ENCODE results near the gene TDRD6.
"Not testable (repeated sequence)": the region's sequence is repeated elsewhere in the genome, so short reads cannot be mapped to it uniquely, and the experiment has no call there.

TDRD6 gene, protein sequence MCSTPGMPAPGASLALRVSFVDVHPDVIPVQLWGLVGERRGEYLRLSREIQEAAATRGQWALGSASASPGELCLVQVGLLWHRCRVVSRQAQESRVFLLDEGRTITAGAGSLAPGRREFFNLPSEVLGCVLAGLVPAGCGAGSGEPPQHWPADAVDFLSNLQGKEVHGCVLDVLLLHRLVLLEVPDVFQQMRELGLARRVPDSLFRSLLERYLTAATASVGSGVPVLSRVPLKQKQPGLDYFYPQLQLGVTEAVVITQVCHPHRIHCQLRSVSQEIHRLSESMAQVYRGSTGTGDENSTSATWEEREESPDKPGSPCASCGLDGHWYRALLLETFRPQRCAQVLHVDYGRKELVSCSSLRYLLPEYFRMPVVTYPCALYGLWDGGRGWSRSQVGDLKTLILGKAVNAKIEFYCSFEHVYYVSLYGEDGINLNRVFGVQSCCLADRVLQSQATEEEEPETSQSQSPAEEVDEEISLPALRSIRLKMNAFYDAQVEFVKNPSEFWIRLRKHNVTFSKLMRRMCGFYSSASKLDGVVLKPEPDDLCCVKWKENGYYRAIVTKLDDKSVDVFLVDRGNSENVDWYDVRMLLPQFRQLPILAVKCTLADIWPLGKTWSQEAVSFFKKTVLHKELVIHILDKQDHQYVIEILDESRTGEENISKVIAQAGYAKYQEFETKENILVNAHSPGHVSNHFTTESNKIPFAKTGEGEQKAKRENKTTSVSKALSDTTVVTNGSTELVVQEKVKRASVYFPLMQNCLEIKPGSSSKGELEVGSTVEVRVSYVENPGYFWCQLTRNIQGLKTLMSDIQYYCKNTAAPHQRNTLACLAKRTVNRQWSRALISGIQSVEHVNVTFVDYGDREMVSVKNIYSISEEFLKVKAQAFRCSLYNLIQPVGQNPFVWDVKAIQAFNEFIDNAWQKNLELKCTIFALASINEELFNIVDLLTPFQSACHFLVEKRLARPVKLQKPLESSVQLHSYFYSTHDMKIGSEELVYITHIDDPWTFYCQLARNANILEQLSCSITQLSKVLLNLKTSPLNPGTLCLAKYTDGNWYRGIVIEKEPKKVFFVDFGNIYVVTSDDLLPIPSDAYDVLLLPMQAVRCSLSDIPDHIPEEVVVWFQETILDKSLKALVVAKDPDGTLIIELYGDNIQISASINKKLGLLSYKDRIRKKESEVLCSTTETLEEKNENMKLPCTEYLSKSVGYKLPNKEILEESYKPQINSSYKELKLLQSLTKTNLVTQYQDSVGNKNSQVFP (N-terminal part only)

GRCh38 chr6:46687619-46688097 is at the start of gene TDRD6:
Gene TDRD6, plus strand, starts transcription at chr6:46687885. Its CDS starts 244 bp downstream, at chr6:46688129.
- H3K27ac Mint-ChIP-seq, result no peak within 1 kb of the TSS

DNA sequence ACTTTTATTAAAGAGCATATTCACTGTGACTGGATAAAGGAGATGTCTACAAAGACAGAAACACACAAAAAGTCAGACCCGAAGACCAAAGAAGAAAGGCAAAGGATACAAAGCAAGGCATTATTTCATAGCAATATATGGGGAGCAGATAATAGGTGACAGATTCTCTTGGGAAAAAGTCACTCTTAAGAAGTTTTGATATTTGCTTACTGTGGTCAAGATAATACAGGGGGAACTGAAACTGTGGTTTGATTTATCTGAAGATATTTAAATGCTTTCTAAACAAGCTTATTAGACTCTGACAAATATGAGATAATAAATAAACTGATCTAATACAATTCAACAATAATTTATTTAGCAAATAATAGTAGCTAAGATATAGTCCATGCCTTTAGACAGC is 49.8 kb upstream of the TDRD6 start:
- no peak for DNase-seq
- Mint-ChIP-seq H3K9me3 (no peaks in the 10 kb centered on the region), H3K36me3 (no peaks in the 10 kb centered on the region), H3K4me3 (no peak overlapping the region), H3K27me3 (peaks cover 6% of the 10 kb centered on the region), H3K4me1 (no peaks in the 10 kb centered on the region), H3K27ac (no peak overlapping the region)
- CTCF ChIA-PET, result no interaction called here

More at GRCh38 chr6:46687619-46688097, at the start of gene TDRD6:
- CTCF ChIA-PET, result no interaction called here
- H3K27me3 Mint-ChIP-seq, result no peaks in the 10 kb centered on the region
- DNase-seq, result no peak
- H3K4me3 Mint-ChIP-seq, result no peak within 1 kb of the TSS
- no peaks in the 10 kb centered on the region for H3K36me3 Mint-ChIP-seq
- no peaks in the 10 kb centered on the region for H3K4me1 Mint-ChIP-seq
- H3K9me3 Mint-ChIP-seq, result no peaks in the 10 kb centered on the region

GRCh38 chr6:46638650-46639049 is 49.0 kb upstream of the TDRD6 start:
- CTCF ChIA-PET, result no interaction called here

GRCh38 chr6:46642928-46643751 is 44.5 kb upstream of the TDRD6 start:
- H3K4me3 Mint-ChIP-seq, result no peak overlapping the region
- CTCF ChIA-PET, result no interaction called here
- peaks cover 6% of the 10 kb centered on the region for H3K27me3 Mint-ChIP-seq
- no peaks in the 10 kb centered on the region for H3K36me3 Mint-ChIP-seq
- H3K27ac Mint-ChIP-seq, result no peak overlapping the region
- no peaks in the 10 kb centered on the region for H3K9me3 Mint-ChIP-seq
- H3K4me1 Mint-ChIP-seq, result no peaks in the 10 kb centered on the region
- no peak for DNase-seq

More at GRCh38 chr6:46638650-46639049, 49.0 kb upstream of the TDRD6 start:
- Mint-ChIP-seq H3K27me3 (peaks cover 6% of the 10 kb centered on the region), H3K9me3 (no peaks in the 10 kb centered on the region), H3K4me3 (no peak overlapping the region), H3K27ac (no peak overlapping the region), H3K36me3 (no peaks in the 10 kb centered on the region), H3K4me1 (no peaks in the 10 kb centered on the region)
- DNase-seq, result no peak

DNA sequence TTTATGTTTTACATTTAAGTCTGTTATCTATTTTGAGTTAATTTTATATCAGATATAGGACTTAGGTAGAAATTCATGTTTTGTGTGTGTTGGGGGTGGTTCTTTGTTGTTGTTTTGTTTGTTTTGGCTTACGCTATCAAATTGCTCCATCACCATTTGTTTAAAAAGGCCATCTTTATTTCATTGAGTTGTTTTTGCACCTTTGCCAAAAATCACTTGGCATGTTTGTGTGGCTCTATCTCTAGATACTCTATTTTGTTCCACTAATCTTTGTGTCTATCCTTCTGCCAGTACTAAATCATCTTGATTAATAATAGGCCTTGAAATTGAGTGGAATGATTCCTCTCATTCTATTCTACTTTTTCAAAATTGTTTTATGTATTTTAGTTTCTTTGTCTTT is 42.4 kb upstream of the TDRD6 start:
- Mint-ChIP-seq H3K9me3 (no peaks in the 10 kb centered on the region), H3K4me3 (no peak overlapping the region), H3K27me3 (peaks cover 8% of the 10 kb centered on the region), H3K4me1 (no peaks in the 10 kb centered on the region), H3K36me3 (no peaks in the 10 kb centered on the region), H3K27ac (no peak overlapping the region)
- DNase-seq, result no peak
- CTCF ChIA-PET, result no interaction called here

DNA sequence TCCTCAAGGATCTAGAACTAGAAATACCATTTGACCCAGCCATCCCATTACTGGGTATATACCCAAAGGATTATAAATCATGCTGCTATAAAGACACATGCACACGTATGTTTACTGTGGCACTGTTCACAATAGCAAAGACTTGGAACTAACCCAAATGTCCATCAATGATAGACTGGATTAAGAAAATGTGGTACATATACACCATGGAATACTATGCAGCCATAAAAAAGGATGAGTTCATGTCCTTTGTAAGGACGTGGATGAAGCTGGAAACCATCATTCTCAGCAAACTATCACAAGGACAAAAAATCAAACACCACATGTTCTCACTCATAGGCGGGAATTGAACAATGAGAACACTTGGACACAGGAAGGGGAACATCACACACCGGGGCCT is 39.6 kb upstream of the TDRD6 start:
- H3K36me3 Mint-ChIP-seq, DNase-seq, H3K9me3 Mint-ChIP-seq, H3K4me3 Mint-ChIP-seq, H3K27ac Mint-ChIP-seq, CTCF ChIA-PET: not testable (repeated sequence)
- H3K4me1 Mint-ChIP-seq, result peaks cover 11% of the 10 kb centered on the region
- H3K27me3 Mint-ChIP-seq, result peaks cover 20% of the 10 kb centered on the region

- Mint-ChIP-seq H3K27me3 (peaks cover 23% of the 10 kb centered on the region), H3K4me1 (peaks cover 15% of the 10 kb centered on the region), H3K9me3 (no peaks in the 10 kb centered on the region), H3K27ac (no peak overlapping the region), H3K4me3 (no peak overlapping the region), H3K36me3 (no peaks in the 10 kb centered on the region)
- CTCF ChIA-PET, result no interaction called here
- DNase-seq, result no peak
These were observed 38.7 kb upstream of the TDRD6 start for GRCh38 chr6:46648869-46649492.

- CTCF ChIA-PET, result no interaction called here
These were observed 36.7 kb upstream of the TDRD6 start for GRCh38 chr6:46651006-46651405.

GRCh38 chr6:46651816-46652215 is 35.9 kb upstream of the TDRD6 start:
- Mint-ChIP-seq H3K9me3 (no peaks in the 10 kb centered on the region), H3K36me3 (no peaks in the 10 kb centered on the region), H3K27me3 (peaks cover 28% of the 10 kb centered on the region), H3K4me3 (peak overlapping the region; percentile 68), H3K27ac (no peak overlapping the region), H3K4me1 (peaks cover 15% of the 10 kb centered on the region)
- CTCF ChIA-PET, result no interaction called here
- no peak for DNase-seq

More at GRCh38 chr6:46651006-46651405, 36.7 kb upstream of the TDRD6 start:
- H3K9me3 Mint-ChIP-seq, result no peaks in the 10 kb centered on the region
- no peak overlapping the region for H3K27ac Mint-ChIP-seq
- peaks cover 15% of the 10 kb centered on the region for H3K4me1 Mint-ChIP-seq
- DNase-seq, result no peak
- H3K27me3 Mint-ChIP-seq, result peaks cover 28% of the 10 kb centered on the region
- H3K4me3 Mint-ChIP-seq, result no peak overlapping the region
- no peaks in the 10 kb centered on the region for H3K36me3 Mint-ChIP-seq

GRCh38 chr6:46652232-46652602 is 35.5 kb upstream of the TDRD6 start:
- peak overlapping the region; percentile 68 for H3K4me3 Mint-ChIP-seq
- no peak for DNase-seq
- H3K9me3 Mint-ChIP-seq, result no peaks in the 10 kb centered on the region
- peaks cover 28% of the 10 kb centered on the region for H3K27me3 Mint-ChIP-seq
- H3K27ac Mint-ChIP-seq, result no peak overlapping the region
- H3K4me1 Mint-ChIP-seq, result peaks cover 15% of the 10 kb centered on the region
- H3K36me3 Mint-ChIP-seq, result no peaks in the 10 kb centered on the region
- CTCF ChIA-PET, result no interaction called here

- H3K9me3 Mint-ChIP-seq, result no peaks in the 10 kb centered on the region
- H3K36me3 Mint-ChIP-seq, result no peaks in the 10 kb centered on the region
- peaks cover 28% of the 10 kb centered on the region for H3K27me3 Mint-ChIP-seq
- peaks cover 15% of the 10 kb centered on the region for H3K4me1 Mint-ChIP-seq
- H3K27ac Mint-ChIP-seq, result no peak within 1 kb of the TSS
- peak within 1 kb of the TSS; percentile 68 for H3K4me3 Mint-ChIP-seq
- DNase-seq, result peak; percentile 89
- CTCF ChIA-PET, result no interaction called here
These were observed 34.9 kb upstream of the TDRD6 start, which contains the start of the genes CYP39A1 and SLC25A27 for GRCh38 chr6:46652603-46653438. Gene CYP39A1, minus strand, starts transcription at chr6:46652818. Its CDS starts 236 bp downstream, at chr6:46652582. Gene SLC25A27, plus strand, starts transcription at chr6:46652975. Its CDS starts 218 bp downstream, at chr6:46653193.

DNA sequence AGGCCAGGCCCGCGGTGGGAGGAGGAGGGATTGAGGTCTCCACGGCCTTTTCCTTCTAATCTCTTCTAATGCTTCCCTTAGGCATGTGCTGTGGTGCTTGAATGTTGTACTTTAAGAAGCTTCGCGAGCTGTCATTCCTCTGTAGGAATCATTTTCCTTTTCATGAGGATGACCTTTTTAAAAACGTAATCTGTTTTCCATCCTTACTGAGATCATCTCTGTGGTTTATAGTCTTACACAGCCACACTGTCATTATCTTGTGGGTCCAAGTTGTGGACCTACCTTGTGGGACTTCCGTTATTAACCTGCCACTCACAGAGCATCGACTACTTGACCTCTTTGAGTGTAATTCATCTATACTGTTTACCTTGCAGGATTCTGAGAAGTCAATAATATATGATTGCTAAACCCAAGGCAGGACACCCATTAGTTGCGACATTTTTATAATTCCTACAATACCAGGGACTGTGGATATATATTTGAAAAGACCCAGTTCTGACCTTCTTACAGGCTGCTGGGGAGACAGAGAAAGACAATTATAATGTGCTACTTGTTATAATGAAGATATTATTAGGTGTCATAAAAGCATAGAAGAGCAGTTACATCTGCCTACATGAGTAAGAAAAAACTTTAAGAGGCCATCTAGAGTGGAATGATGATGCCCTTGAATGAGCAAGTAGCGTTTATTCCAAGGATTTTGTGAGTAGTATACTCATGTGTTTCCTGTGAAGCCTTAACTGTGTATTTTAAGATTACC is 34.1 kb upstream of the TDRD6 start:
- H3K36me3 Mint-ChIP-seq, result no peaks in the 10 kb centered on the region
- H3K4me1 Mint-ChIP-seq, result peaks cover 15% of the 10 kb centered on the region
- no peaks in the 10 kb centered on the region for H3K9me3 Mint-ChIP-seq
- CTCF ChIA-PET, result no interaction called here
- DNase-seq, result no peak
- no peak overlapping the region for H3K27ac Mint-ChIP-seq
- peaks cover 28% of the 10 kb centered on the region for H3K27me3 Mint-ChIP-seq
- peak overlapping the region; percentile 68 for H3K4me3 Mint-ChIP-seq
